ENCODE data around the gene DNMT3A. TPM values are rescaled to one million over a fixed set of nuclear protein-coding genes. Genes with fewer than 3 reads are reported as not detected.
A peak's percentile ranks its signal among the peaks of the same experiment; 100 is the strongest.

Gene DNMT3A
- total RNA-seq = 31.6 and 43.8 TPM in 2 replicates

GRCh38 chr2:25341753-25342371, at the start of gene DNMT3A:
TSS of gene DNMT3A (minus strand) at chr2:25341925. CDS start at chr2:25313984, 27,941 bp downstream.
- DNase-seq (ENCODE audit: low read depth in 2 of 2) = peak; percentile 38 to 71

- no peak for DNase-seq (ENCODE audit: low read depth in 2 of 2)
Observed at GRCh38 chr2:25389161-25389560, 47.4 kb upstream of the DNMT3A start.

GRCh38 chr2:25388491-25388890, 46.8 kb upstream of the DNMT3A start:
- DNase-seq (ENCODE audit: low read depth in 2 of 2) = no peak

- DNase-seq (ENCODE audit: low read depth in 2 of 2) = no peak
Observed at GRCh38 chr2:25387876-25388449, 46.2 kb upstream of the DNMT3A start.

GRCh38 chr2:25386971-25387875, 45.5 kb upstream of the DNMT3A start:
- no peak for DNase-seq (ENCODE audit: low read depth in 2 of 2)

GRCh38 chr2:25385910-25386309, 44.2 kb upstream of the DNMT3A start:
- no peak for DNase-seq (ENCODE audit: low read depth in 2 of 2)

- no peak for DNase-seq (ENCODE audit: low read depth in 2 of 2)
Observed at GRCh38 chr2:25383806-25384205, 42.1 kb upstream of the DNMT3A start.

- no peak for DNase-seq (ENCODE audit: low read depth in 2 of 2)
Observed at GRCh38 chr2:25381502-25381901, 39.8 kb upstream of the DNMT3A start.

- no peak for DNase-seq (ENCODE audit: low read depth in 2 of 2)
Observed at GRCh38 chr2:25380586-25381375, 39.1 kb upstream of the DNMT3A start.

- DNase-seq (ENCODE audit: low read depth in 2 of 2) = no peak
Observed at GRCh38 chr2:25380023-25380422, 38.3 kb upstream of the DNMT3A start.

- DNase-seq (ENCODE audit: low read depth in 2 of 2) = no peak
Observed at GRCh38 chr2:25379535-25379934, 37.8 kb upstream of the DNMT3A start.

- peak in 1 of 2 donors; percentile 41 for DNase-seq (ENCODE audit: low read depth in 2 of 2)
Observed at GRCh38 chr2:25378731-25379490, 37.2 kb upstream of the DNMT3A start.

GRCh38 chr2:25377822-25378421, 36.2 kb upstream of the DNMT3A start:
- DNase-seq (ENCODE audit: low read depth in 2 of 2) = no peak

GRCh38 chr2:25376750-25377621, 35.3 kb upstream of the DNMT3A start:
- peak; percentile 69 to 71 for DNase-seq (ENCODE audit: low read depth in 2 of 2)

- no peak for DNase-seq (ENCODE audit: low read depth in 2 of 2)
Observed at GRCh38 chr2:25375989-25376545, 34.3 kb upstream of the DNMT3A start.

- DNase-seq (ENCODE audit: low read depth in 2 of 2) = no peak
Observed at GRCh38 chr2:25375371-25375988, 33.8 kb upstream of the DNMT3A start.

GRCh38 chr2:25374827-25375226, 33.1 kb upstream of the DNMT3A start:
- DNase-seq (ENCODE audit: low read depth in 2 of 2) = no peak

GRCh38 chr2:25374411-25374810, 32.7 kb upstream of the DNMT3A start:
- DNase-seq (ENCODE audit: low read depth in 2 of 2) = no peak

All from lung microvascular endothelial cell (primary cell).